ENCODE results near the gene PLXNA4. TPM values are rescaled to one million over a fixed set of nuclear protein-coding genes. Genes with fewer than 3 reads are reported as not detected.

PLXNA4 gene
- total and polyA plus RNA-seq, 8 donors = 0.15 to 12.8 (median 1.6) TPM

DNA sequence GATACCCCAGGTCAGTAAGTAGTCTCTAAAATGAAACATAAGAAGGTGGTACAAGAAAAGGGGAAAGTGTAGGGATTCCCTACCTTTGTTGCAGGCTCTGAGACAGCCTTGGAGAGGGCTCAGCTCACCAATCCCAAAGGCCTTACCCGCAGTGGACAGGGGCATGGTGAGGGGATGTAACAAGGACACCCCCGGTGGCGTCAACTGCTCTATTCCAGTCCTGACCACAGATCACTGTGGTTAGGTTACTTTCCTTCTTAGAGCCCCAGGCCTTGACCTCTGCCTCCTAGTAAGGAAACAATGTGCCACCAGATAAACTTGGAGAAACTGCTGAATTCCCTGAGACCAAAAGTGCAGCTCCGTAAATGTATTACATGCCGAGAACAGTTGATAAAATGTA lies 17.5 kb downstream of the PLXNA4 start:
- peaks cover 0 to 6% (median 2%) of the 10 kb centered on the region in 4 donors for H3K9me3 ChIP-seq
- no peaks in the 10 kb centered on the region for H3K4me1 ChIP-seq
- 67 to 88% (median 73%) methylated on average over 5 of the region's 5 CpGs for WGBS, 5 donors
- intact Hi-C loops (cut with DNase I; ENCODE audit: low total_unique reads) = no loop called here
- no peak overlapping the region for H3K27ac ChIP-seq
- H3K27me3 ChIP-seq = peaks cover 0 to 25% (median 4%) of the 10 kb centered on the region in 3 donors
- TF ChIP-seq POLR2A (IDR thresholded peaks at IDR 0.05) = no peak
- TF ChIP-seq POLR2AphosphoS5 (IDR thresholded peaks at IDR 0.05) = no peak
- TF ChIP-seq EP300 (IDR thresholded peaks at IDR 0.05) = no peak
- TF ChIP-seq, protein P1, sequence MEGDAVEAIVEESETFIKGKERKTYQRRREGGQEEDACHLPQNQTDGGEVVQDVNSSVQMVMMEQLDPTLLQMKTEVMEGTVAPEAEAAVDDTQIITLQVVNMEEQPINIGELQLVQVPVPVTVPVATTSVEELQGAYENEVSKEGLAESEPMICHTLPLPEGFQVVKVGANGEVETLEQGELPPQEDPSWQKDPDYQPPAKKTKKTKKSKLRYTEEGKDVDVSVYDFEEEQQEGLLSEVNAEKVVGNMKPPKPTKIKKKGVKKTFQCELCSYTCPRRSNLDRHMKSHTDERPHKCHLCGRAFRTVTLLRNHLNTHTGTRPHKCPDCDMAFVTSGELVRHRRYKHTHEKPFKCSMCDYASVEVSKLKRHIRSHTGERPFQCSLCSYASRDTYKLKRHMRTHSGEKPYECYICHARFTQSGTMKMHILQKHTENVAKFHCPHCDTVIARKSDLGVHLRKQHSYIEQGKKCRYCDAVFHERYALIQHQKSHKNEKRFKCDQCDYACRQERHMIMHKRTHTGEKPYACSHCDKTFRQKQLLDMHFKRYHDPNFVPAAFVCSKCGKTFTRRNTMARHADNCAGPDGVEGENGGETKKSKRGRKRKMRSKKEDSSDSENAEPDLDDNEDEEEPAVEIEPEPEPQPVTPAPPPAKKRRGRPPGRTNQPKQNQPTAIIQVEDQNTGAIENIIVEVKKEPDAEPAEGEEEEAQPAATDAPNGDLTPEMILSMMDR (IDR thresholded peaks at IDR 0.05) = no peak
- H3K36me3 ChIP-seq = no peaks in the 10 kb centered on the region
- no peak overlapping the region for H3K4me3 ChIP-seq
- DNase-seq = no peak

DNA sequence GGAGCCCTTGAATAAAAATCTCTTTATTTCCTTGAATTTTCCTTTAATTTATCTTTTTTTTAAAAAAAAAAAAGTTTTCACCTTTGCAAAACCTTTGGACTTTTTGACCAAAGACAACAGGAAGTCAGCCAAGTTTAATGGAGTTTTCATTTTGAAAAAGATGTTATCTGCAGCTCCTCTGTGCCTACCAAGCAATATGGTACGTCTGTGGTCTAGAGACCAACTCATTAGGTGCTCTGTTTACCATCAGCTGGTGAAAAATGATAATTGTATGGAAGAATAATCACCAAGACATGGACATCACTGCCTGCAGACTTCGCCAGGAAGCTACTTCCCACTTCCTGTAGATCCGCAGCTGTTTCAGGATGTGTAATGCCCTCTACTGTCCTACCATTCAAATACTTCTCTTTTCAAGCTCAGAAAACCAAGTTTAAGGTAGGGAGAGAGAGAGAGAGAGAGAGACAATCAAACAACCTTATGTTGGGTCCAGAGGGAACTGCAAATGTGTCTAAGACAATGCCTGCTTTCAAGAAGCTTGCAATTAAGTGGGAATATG lies 18.7 kb downstream of the PLXNA4 start:
- no peak for TF ChIP-seq EP300 (IDR thresholded peaks at IDR 0.05)
- TF ChIP-seq POLR2AphosphoS5 (IDR thresholded peaks at IDR 0.05) = no peak
- no peak for TF ChIP-seq POLR2A (IDR thresholded peaks at IDR 0.05)
- TF ChIP-seq, protein P1 (IDR thresholded peaks at IDR 0.05) = no peak
- intact Hi-C loops (cut with DNase I; ENCODE audit: low total_unique reads) = no loop called here
- H3K27ac ChIP-seq = no peak overlapping the region
- no peak for DNase-seq
- H3K36me3 ChIP-seq = no peaks in the 10 kb centered on the region
- peaks cover 0 to 19% (median 5%) of the 10 kb centered on the region in 4 donors for H3K9me3 ChIP-seq
- no peak overlapping the region for H3K4me3 ChIP-seq
- no peaks in the 10 kb centered on the region for H3K4me1 ChIP-seq
- 51 to 66% (median 57%) methylated on average over 3 of the region's 3 CpGs for WGBS, 5 donors
- peaks cover 0 to 29% (median 4%) of the 10 kb centered on the region in 3 donors for H3K27me3 ChIP-seq

DNA sequence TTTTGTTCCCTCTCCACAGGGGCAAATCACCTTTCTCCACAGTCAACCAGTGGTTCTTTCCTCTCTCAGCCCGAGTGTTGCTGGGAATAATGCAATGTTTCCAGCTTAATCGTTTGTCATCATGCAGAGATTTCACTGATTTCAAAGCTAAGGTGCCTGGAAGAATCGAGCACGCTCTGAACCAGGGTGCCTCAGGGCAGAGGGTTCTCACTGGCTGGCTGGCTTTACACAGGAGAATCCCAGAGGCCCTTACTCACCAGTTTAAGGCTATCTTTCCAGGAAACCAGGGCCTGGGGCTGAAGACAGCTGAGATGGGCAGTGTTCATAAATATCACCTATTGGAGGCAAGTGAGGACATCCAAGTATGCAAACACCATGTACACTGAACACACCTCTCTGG lies 21.8 kb downstream of the PLXNA4 start:
- intact Hi-C loops (cut with DNase I; ENCODE audit: low total_unique reads) = no loop called here
- WGBS, 5 donors = 75 to 82% (median 76%) methylated on average over 4 of the region's 4 CpGs
- H3K9me3 ChIP-seq = peaks cover 0 to 47% (median 29%) of the 10 kb centered on the region in 4 donors
- H3K27me3 ChIP-seq = peaks cover 0 to 52% (median 3%) of the 10 kb centered on the region in 3 donors
- peaks cover 0 to 5% (median 0%) of the 10 kb centered on the region in 4 donors for H3K36me3 ChIP-seq
- no peaks in the 10 kb centered on the region for H3K4me1 ChIP-seq
- no peak overlapping the region for H3K27ac ChIP-seq
- no peak overlapping the region for H3K4me3 ChIP-seq
- TF ChIP-seq POLR2AphosphoS5 (IDR thresholded peaks at IDR 0.05) (no peak), EP300 (IDR thresholded peaks at IDR 0.05) (no peak), POLR2A (IDR thresholded peaks at IDR 0.05) (no peak)
- TF ChIP-seq, protein P1 (IDR thresholded peaks at IDR 0.05) = no peak
- DNase-seq = no peak

DNA sequence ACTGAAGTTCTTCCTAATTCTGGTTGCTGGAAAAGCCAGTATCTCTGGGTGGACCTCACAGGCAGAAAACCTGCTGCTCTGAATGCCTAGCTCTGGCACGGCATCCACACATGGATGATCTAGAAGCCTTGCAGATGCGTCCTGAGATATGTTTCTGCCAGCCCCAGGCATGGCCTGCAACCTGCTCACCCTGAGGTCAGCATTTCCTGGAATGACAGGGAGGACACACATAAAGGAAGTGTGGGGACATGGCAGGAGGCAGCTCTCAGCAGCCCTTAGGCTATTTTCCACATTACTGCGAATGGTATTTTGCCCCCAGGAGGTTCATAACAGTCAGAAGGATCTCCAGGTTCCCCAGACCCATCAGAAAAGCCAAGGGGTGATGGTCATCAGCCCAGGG lies 23.2 kb downstream of the PLXNA4 start:
- Histone ChIP-seq H3K36me3 (peaks cover 0 to 5% (median 0%) of the 10 kb centered on the region in 4 donors), H3K27me3 (peaks cover 0 to 56% (median 6%) of the 10 kb centered on the region in 3 donors), H3K4me1 (no peaks in the 10 kb centered on the region), H3K4me3 (no peak overlapping the region), H3K9me3 (peaks cover 0 to 47% (median 29%) of the 10 kb centered on the region in 4 donors), H3K27ac (no peak overlapping the region)
- TF ChIP-seq, protein P1 (IDR thresholded peaks at IDR 0.05) = no peak
- TF ChIP-seq EP300 (IDR thresholded peaks at IDR 0.05) (no peak), POLR2AphosphoS5 (IDR thresholded peaks at IDR 0.05) (no peak), POLR2A (IDR thresholded peaks at IDR 0.05) (no peak)
- intact Hi-C loops (cut with DNase I; ENCODE audit: low total_unique reads) = no loop called here
- 76 to 90% (median 80%) methylated on average over 3 of the region's 3 CpGs for WGBS, 5 donors
- DNase-seq = no peak

All from stomach (tissue), 9 donors.